Sigmoid colon (tissue), 3 donors: ENCODE results near the gene STAG1.
"Not testable (repeated sequence)": the region's sequence is repeated elsewhere in the genome, so short reads cannot be mapped to it uniquely, and the experiment has no call there.

ENCODE experiments used
- CTCF ChIP-seq, 4 experiments: fragments of 450-650 bp in 3 of 4; fragments of 200-600 bp in 1 of 4; IDR thresholded peaks; one replicate each; pipeline ENCODE4 v1.5.1; 2016 to 2019; ENCODE audit warnings: antibody characterized with exemption in 4 of 4, mild to moderate bottlenecking in 3 of 4, moderate library complexity in 2 of 4
- POLR2A ChIP-seq, 2 donors: fragments of 450-650 bp; IDR thresholded peaks; one replicate each; pipeline ENCODE4 v1.6.1; 2016; ENCODE audit warnings: antibody characterized with exemption in 2 of 2, mild to moderate bottlenecking in 2 of 2, moderate library complexity in 2 of 2

GRCh38 chr3:136711888-136712287 lies 40.3 kb downstream of the STAG1 start:
- TF ChIP-seq CTCF, POLR2A (IDR thresholded peaks at IDR 0.05): not testable (repeated sequence)
